ENCODE results near the gene SEC16A.

The SEC16A gene

GRCh38 chr9:136448655-136449054 lies 34.2 kb downstream of the SEC16A start:
- H3K36me3 ChIP-seq (ENCODE audit: insufficient read depth, low read length) = peaks cover 79% of the 10 kb centered on the region
- H3K4me2 ChIP-seq (ENCODE audit: low read length) = no peak overlapping the region
- no peaks in the 10 kb centered on the region for H3K27me3 ChIP-seq (ENCODE audit: control insufficient read depth, insufficient read depth, low read length)
- no peak overlapping the region for H3K4me3 ChIP-seq (ENCODE audit: low read length)
- no peaks in the 10 kb centered on the region for H3K4me1 ChIP-seq (ENCODE audit: control insufficient read depth, insufficient read depth, low read length)
- H3K9me3 ChIP-seq (replicated peaks; ENCODE audit: low read length) = no peaks in the 10 kb centered on the region
- H3K9ac ChIP-seq (ENCODE audit: low read depth, low read length) = no peak overlapping the region

DNA sequence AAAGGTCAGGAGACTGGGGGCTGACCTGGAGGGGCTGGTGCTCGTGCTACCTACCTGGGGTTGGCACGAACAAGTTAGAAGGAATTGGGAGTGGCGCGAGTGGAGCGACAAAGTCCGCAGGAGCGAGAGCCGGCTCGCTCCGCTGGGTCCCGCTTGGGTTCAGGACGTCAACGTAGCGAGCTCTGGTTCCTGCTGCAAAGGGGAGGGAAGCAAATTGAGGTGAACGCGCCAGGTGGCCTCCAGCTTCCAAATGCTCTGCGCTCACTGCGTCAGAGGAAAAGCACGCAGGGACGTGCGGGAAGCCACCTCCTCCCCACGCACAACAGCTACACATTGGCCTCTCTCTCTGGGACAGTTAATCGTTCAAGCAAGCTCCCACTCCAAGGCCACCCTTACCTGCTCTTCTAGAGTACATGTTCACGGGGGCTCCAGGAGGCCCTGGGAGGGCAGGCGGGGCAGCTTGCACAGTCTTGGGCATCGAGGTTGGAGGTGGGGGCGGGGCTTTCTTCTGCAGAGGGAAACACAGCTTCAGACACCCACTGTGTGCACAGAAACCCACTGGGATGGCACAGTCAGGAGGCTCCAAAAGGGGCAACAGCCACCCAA lies 35.6 kb downstream of the SEC16A start:
- Histone ChIP-seq H3K36me3 (ENCODE audit: insufficient read depth, low read length) (peaks cover 83% of the 10 kb centered on the region), H3K4me1 (ENCODE audit: control insufficient read depth, insufficient read depth, low read length) (no peaks in the 10 kb centered on the region), H3K4me3 (ENCODE audit: low read length) (no peak overlapping the region)

GRCh38 chr9:136445799-136446198 lies 37.0 kb downstream of the SEC16A start:
- Histone ChIP-seq H3K9me3 (replicated peaks; ENCODE audit: low read length) (no peaks in the 10 kb centered on the region), H3K36me3 (ENCODE audit: insufficient read depth, low read length) (peaks cover 88% of the 10 kb centered on the region), H3K4me2 (ENCODE audit: low read length) (no peak overlapping the region), H3K4me1 (ENCODE audit: control insufficient read depth, insufficient read depth, low read length) (no peaks in the 10 kb centered on the region), H3K9ac (ENCODE audit: low read depth, low read length) (no peak overlapping the region), H3K27me3 (ENCODE audit: control insufficient read depth, insufficient read depth, low read length) (no peaks in the 10 kb centered on the region), H3K4me3 (ENCODE audit: low read length) (no peak overlapping the region)

More for the DNA sequence above, 35.6 kb downstream of the SEC16A start:
- H3K27me3 ChIP-seq (ENCODE audit: control insufficient read depth, insufficient read depth, low read length) = no peaks in the 10 kb centered on the region
- H3K4me2 ChIP-seq (ENCODE audit: low read length) = no peak overlapping the region
- no peak overlapping the region for H3K9ac ChIP-seq (ENCODE audit: low read depth, low read length)
- H3K9me3 ChIP-seq (replicated peaks; ENCODE audit: low read length) = no peaks in the 10 kb centered on the region

GRCh38 chr9:136444102-136444501 lies 38.7 kb downstream of the SEC16A start:
- peaks cover 4% of the 10 kb centered on the region for H3K4me1 ChIP-seq (ENCODE audit: control insufficient read depth, insufficient read depth, low read length)
- H3K9ac ChIP-seq (ENCODE audit: low read depth, low read length) = no peak overlapping the region
- H3K27me3 ChIP-seq (ENCODE audit: control insufficient read depth, insufficient read depth, low read length) = no peaks in the 10 kb centered on the region
- no peak overlapping the region for H3K4me3 ChIP-seq (ENCODE audit: low read length)
- H3K9me3 ChIP-seq (replicated peaks; ENCODE audit: low read length) = no peaks in the 10 kb centered on the region
- H3K4me2 ChIP-seq (ENCODE audit: low read length) = no peak overlapping the region
- peaks cover 83% of the 10 kb centered on the region for H3K36me3 ChIP-seq (ENCODE audit: insufficient read depth, low read length)

GRCh38 chr9:136443687-136444086 lies 39.2 kb downstream of the SEC16A start:
- no peaks in the 10 kb centered on the region for H3K27me3 ChIP-seq (ENCODE audit: control insufficient read depth, insufficient read depth, low read length)
- H3K36me3 ChIP-seq (ENCODE audit: insufficient read depth, low read length) = peaks cover 79% of the 10 kb centered on the region
- H3K4me3 ChIP-seq (ENCODE audit: low read length) = no peak overlapping the region
- no peak overlapping the region for H3K9ac ChIP-seq (ENCODE audit: low read depth, low read length)
- H3K4me1 ChIP-seq (ENCODE audit: control insufficient read depth, insufficient read depth, low read length) = peaks cover 4% of the 10 kb centered on the region
- H3K9me3 ChIP-seq (replicated peaks; ENCODE audit: low read length) = no peaks in the 10 kb centered on the region
- H3K4me2 ChIP-seq (ENCODE audit: low read length) = no peak overlapping the region

GRCh38 chr9:136443087-136443486 lies 39.8 kb downstream of the SEC16A start:
- no peak overlapping the region for H3K4me3 ChIP-seq (ENCODE audit: low read length)
- no peaks in the 10 kb centered on the region for H3K9me3 ChIP-seq (replicated peaks; ENCODE audit: low read length)
- H3K9ac ChIP-seq (ENCODE audit: low read depth, low read length) = no peak overlapping the region
- H3K4me2 ChIP-seq (ENCODE audit: low read length) = no peak overlapping the region
- H3K4me1 ChIP-seq (ENCODE audit: control insufficient read depth, insufficient read depth, low read length) = peaks cover 7% of the 10 kb centered on the region
- peaks cover 74% of the 10 kb centered on the region for H3K36me3 ChIP-seq (ENCODE audit: insufficient read depth, low read length)
- no peaks in the 10 kb centered on the region for H3K27me3 ChIP-seq (ENCODE audit: control insufficient read depth, insufficient read depth, low read length)

GRCh38 chr9:136442265-136442664 lies 40.6 kb downstream of the SEC16A start:
- no peaks in the 10 kb centered on the region for H3K27me3 ChIP-seq (ENCODE audit: control insufficient read depth, insufficient read depth, low read length)
- peaks cover 67% of the 10 kb centered on the region for H3K36me3 ChIP-seq (ENCODE audit: insufficient read depth, low read length)
- H3K4me1 ChIP-seq (ENCODE audit: control insufficient read depth, insufficient read depth, low read length) = peaks cover 15% of the 10 kb centered on the region
- H3K4me2 ChIP-seq (ENCODE audit: low read length) = no peak overlapping the region
- H3K9ac ChIP-seq (ENCODE audit: low read depth, low read length) = no peak overlapping the region
- no peaks in the 10 kb centered on the region for H3K9me3 ChIP-seq (replicated peaks; ENCODE audit: low read length)
- no peak overlapping the region for H3K4me3 ChIP-seq (ENCODE audit: low read length)

DNA sequence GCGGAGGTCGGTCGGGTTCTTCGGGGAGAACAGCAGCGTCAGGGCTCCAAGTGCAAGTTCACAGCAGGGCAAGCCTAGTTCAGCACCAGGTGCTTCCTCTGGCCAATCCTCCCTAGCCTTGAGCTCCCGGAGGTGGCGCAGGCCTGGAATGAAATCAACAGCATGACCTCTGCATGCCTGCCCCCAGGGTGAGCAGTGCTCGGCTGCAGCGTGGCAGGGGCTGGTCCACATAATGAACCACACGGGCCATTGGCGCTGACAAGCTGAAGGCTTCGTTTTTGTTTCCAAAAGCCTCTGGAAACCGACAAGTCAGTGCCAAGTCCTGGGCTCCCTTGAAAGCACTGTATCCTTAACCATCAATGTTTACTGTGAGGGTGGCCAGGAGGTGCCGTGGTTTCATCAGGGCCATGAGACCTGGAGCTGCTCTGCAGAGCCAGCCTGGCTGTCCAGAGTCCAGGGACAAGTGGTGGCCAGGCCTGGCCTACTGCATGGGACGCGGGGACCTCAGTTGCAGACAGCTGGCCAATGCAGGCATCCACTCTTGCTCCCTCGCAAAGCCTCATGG lies 41.1 kb downstream of the SEC16A start:
- Histone ChIP-seq H3K4me2 (ENCODE audit: low read length) (no peak overlapping the region), H3K27me3 (ENCODE audit: control insufficient read depth, insufficient read depth, low read length) (no peaks in the 10 kb centered on the region), H3K9ac (ENCODE audit: low read depth, low read length) (no peak overlapping the region), H3K4me3 (ENCODE audit: low read length) (no peak overlapping the region), H3K4me1 (ENCODE audit: control insufficient read depth, insufficient read depth, low read length) (peaks cover 20% of the 10 kb centered on the region), H3K9me3 (replicated peaks; ENCODE audit: low read length) (no peaks in the 10 kb centered on the region), H3K36me3 (ENCODE audit: insufficient read depth, low read length) (peaks cover 67% of the 10 kb centered on the region)

DNA sequence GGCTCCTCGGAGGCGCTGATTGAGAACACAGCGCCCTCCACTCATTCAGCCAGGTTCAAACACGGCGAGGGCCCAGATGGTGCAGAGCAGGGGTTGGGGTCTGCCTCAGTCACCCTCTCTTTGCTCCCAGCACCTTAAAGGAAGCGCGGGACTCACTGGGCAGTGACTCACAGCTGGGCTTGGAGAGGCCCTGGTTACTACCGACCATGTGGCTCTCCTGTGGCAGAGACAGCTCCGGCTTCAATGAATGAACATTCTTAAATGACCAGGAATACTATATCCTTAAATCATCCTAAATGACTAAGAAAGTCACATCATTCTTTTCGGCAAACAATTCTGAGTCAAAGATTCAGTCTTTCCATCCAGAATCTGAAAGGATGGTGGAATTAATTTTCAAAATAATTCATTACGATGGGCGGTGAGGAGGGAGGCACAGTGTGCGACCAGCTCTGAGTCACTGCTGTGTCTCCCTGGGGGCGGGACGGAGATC lies 41.6 kb downstream of the SEC16A start:
- Histone ChIP-seq H3K9me3 (replicated peaks; ENCODE audit: low read length) (no peaks in the 10 kb centered on the region), H3K9ac (ENCODE audit: low read depth, low read length) (no peak overlapping the region), H3K4me1 (ENCODE audit: control insufficient read depth, insufficient read depth, low read length) (peaks cover 25% of the 10 kb centered on the region), H3K4me2 (ENCODE audit: low read length) (no peak overlapping the region), H3K4me3 (ENCODE audit: low read length) (no peak overlapping the region), H3K36me3 (ENCODE audit: insufficient read depth, low read length) (peaks cover 69% of the 10 kb centered on the region), H3K27me3 (ENCODE audit: control insufficient read depth, insufficient read depth, low read length) (no peaks in the 10 kb centered on the region)

GRCh38 chr9:136439481-136440408 lies 43.1 kb downstream of the SEC16A start, which contains the start of gene INPP5E:
Gene INPP5E (minus strand): TSS chr9:136439845. CDS start chr9:136439419, 426 bp downstream.
- Histone ChIP-seq H3K9me3 (replicated peaks; ENCODE audit: low read length) (no peaks in the 10 kb centered on the region), H3K4me3 (ENCODE audit: low read length) (peak within 1 kb of the TSS; percentile 96), H3K9ac (ENCODE audit: low read depth, low read length) (peak within 1 kb of the TSS; percentile 98), H3K4me2 (ENCODE audit: low read length) (peak within 1 kb of the TSS; percentile 100), H3K36me3 (ENCODE audit: insufficient read depth, low read length) (peaks cover 64% of the 10 kb centered on the region), H3K27me3 (ENCODE audit: control insufficient read depth, insufficient read depth, low read length) (no peaks in the 10 kb centered on the region), H3K4me1 (ENCODE audit: control insufficient read depth, insufficient read depth, low read length) (peaks cover 26% of the 10 kb centered on the region)

All from skeletal muscle satellite cell (primary cell).